NCI-H526 (cell line): ENCODE data around the gene YAF2.
A peak's percentile ranks its signal among the peaks of the same experiment; 100 is the strongest.
"Not testable (repeated sequence)": the region's sequence is repeated elsewhere in the genome, so short reads cannot be mapped to it uniquely, and the experiment has no call there.

Experiments used
- DNase-seq, 2 experiments: peaks; one replicate each; lab custom pipeline; 2025; lab: John Stamatoyannopoulos, UW

The YAF2 gene

DNA sequence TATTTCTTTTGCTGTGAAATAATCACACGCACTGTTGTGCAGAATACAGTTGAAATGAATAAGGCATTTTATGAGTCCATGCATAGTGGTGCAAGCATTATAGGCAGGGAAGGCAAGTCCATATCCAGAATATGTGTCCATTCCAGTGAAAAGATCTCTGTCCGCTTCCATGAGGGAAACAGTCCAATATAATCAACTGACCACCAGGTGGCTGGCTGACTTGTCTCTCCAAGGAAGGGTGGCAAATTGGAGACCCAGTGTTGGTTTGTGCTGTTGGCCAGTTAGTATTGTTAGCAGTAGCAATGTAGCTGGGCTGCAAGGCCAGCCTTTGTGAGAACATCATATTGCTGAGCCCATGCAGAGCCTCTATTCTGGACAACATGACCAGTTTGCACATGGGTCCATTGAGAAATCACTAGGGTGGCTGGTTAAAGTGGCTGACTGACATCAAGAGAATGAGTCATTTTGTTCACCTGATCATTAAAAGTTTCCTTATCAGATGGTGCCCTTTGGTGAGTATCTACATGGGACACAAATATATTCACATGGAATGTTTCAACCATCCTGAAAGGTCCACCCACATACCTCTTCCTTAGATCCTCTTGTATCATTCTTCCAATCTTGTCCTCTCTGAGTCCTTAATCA is 17.3 kb upstream of the YAF2 start:
- DNase-seq: no peak

DNA sequence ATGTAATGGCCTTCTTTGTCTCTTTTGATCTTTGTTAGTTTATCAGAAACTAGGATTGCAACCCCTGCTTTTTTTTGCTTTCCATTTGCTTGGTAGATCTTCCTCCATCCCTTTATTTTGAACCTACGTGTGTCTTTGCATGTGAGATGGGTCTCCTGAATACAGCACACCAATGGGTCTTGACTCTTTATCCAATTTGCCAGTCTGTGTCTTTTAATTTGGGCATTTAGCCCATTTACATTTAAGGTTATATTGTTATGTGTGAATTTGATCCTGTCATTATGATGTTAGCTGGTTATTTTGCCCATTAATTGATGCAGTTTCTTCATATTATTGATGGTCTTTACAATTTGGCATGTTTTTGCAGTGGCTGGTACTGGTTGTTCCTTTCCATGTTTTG is 14.6 kb upstream of the YAF2 start:
- not testable (repeated sequence) for DNase-seq

DNA sequence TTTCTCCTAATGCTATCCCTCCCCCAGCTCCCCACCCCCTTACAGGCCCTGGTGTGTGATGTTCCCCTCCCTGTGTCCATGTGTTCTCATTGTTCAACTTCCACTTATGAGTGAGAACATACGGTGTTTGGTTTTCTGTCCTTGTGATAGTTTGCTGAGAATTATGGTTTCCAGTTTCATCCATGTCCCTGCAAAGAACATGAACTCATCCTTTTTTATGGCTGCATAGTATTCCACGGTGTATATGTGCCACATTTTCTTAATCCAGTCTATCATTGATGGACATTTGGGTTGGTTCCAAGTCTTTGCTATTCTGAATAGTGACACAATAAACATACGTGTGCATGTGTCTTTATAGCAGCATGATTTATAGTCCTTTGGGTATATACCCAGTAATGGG is 11.0 kb upstream of the YAF2 start:
- not testable (repeated sequence) for DNase-seq

DNA sequence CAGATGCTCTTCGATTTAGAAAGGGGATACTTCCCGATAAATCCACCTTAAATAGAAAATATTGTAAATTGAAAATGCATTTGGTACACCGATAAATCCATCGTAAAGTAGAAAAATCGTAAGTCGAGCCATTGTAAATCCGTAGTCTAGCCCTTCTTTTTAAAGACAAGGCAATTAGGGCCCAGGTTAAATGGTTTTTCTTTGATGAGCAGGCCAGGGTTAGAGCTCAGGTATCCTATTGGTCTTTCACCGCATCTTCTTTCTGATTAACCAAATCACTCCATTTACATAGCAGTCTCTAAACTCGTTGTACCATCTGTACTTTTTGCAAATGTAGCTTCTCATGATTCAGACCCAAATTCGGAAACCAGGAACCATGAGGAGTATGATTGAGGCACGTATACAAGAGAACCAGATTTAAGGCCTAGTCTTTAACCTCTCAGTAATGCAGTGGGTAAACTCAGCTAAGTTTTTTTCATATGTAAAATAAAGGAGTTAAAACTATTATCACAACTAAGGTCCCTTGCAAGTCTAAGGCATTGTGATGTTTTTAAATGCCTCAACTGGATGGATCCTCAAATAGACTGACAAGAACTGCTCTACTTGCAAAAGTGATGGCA is 2.2 kb upstream of the YAF2 start:
- peak in 1 of 2 experiments; percentile 10 for DNase-seq

DNA sequence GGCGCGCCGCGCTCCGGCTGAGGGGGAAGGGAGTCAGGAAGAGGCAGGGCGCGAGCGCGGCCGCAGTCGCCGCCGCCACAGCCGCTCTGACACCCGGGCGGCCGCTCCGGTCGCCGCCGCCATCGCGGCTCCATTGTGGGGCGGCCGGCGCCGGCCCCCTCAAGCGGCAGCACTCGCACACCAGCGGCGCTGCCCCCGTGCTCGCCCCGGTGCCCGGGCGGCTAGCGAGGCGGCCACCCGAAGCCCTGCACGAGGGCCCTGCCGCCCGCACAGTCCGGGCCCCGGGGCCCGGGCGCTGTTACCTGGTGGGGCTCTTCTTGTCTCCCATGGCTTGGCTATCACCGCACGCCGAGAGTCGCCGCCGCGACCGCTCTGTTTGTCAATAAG is 202 bp downstream of the YAF2 start:
- no peak for DNase-seq

DNA sequence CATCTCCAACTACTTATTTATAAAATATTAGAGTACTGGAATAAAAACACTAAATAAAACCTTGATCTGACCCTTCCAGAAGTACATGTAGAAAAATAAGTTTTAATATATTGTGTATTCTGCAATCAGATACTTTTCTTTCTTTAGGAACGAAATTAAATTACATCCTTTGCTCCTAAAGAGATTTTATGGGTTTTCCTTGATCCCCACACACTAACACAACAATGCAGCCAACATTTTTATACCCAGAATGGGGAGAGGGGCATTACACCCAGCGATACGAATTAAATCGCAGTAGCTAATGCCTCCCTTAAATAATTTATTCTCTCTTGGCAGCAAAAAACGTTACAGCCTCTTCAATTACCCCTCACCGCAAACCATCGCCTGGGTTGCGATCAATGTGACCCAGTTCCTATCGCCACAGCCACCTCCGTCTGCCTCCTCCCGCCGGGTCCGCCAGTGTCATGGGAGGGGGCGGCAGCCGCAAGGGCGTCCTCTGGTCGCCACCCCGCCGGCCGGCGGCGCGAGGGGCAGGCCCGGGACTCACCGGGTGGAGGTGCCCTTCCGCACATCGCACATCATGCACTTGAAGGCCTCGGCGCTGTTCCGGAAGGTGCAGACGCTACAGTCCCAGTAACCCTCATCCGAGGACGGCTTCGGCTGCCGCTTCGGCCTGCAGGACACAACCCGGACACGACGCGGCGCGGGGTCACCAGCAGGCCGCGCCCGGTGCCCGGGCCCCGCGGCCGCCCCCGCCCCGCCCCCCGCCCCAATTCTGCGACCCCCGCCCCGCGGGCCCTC is 796 bp downstream of the YAF2 start:
- DNase-seq: peak; percentile 56 to 90

DNA sequence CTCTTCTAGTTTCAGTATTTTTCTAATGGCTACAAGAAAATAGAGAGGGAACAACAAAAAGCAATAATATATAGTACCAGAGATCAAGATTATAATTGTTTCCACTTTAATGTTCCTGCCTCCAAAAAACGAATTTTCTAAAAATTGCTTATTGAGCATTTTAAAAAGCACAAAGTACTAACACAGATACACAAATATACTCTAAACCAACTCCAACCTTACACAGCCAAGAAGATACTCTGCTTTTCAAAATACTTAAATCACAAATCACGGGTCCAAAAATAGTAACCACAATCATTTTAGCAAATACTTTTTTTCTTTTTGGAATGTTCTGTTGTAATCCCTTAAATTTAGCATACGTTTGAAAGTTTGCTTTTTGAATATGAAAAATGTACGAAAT is 2.0 kb downstream of the YAF2 start:
- DNase-seq: no peak

DNA sequence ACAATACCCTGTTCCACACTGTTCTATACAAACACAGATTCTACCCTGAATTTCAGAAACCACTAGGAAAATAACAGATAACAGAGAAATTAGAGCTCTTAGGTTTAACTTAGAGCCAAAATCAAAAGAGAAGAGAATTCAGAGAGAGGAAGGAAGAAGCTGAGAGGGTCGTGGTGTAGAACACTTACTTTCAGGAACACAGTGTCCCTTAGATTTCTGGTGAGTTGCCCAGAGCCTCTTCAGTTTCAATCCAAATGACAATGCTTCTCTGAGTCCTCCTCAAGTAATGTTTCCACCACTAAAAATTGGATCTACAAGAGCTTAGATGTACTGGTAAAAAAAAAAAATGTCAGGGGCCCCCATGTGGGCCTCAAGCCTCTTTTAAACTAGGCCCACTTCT is 2.6 kb downstream of the YAF2 start:
- DNase-seq: no peak

DNA sequence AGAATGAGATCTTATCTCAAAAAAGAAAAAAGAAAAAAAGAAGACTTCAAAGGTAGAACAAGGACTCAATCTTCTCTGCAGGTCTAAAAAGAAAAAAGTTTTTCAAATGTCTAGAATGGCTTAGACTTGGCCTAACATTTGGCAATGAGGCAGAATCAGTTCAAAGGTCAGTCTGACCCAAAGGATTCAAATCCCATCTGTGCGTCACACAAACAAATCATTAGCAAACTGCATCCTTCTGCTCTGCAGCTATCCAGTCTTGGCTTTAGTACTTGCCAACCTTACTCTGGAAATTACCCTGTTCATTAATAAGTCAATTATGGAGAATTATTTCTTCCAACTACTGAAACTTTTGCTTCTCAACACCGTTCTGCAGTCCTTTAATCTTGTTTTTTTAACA is 3.1 kb downstream of the YAF2 start:
- no peak for DNase-seq

DNA sequence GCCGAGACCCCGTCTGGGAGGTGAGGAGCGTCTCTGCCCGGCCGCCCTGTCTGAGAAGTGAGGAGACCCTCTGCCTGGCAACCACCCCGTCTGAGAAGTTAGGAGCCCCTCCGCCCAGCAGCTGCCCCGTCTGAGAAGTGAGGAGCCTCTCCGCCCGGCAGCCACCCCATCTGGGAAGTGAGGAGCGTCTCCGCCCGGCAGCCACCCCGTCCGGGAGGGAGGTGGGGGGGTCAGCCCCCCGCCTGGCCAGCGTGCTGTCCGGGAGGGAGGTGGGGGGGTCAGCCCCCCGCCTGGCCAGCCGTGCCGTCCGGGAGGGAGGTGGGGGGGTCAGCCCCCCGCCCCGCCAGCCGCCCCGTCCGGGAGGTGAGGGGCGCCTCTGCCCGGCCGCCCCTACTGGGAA is 10.5 kb downstream of the YAF2 start:
- DNase-seq: not testable (repeated sequence)

DNA sequence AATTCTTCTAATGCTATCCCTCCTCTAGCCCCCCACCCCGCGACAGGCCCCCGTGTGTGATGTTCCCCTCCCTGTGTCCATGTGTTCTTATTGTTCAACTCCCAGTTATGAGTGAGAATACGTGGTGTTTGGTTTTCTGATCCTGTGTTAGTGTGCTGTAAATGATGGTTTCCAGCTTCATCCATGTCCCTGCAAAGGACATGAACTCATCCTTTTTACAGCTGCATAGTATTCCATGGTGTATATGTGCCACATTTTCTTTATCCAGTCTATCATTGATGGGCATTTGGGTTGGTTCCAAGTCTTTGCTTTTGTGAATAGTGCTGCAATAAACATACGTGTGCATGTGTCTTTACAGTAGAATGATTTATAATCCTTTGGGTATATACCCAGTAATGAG is 13.5 kb downstream of the YAF2 start:
- DNase-seq: not testable (repeated sequence)

DNA sequence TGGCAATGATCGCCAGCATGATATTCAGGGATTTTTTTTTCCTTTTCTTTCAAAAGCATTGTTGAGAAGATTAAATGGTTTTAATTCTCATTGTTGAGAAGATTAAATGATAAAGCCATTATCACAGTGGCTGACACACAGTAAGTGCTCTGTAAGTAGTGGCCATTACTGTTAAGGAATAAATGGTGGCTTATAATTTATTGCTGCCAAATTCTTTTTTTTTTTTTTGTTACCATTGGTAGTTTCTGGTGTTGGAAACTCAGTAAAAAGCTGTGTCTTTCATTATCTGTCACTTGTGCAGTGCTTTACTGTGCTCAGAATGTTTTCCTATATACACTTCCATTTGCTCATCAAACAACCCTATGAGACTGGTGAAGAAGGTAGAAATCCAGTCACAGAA is 15.3 kb downstream of the YAF2 start:
- DNase-seq: no peak

DNA sequence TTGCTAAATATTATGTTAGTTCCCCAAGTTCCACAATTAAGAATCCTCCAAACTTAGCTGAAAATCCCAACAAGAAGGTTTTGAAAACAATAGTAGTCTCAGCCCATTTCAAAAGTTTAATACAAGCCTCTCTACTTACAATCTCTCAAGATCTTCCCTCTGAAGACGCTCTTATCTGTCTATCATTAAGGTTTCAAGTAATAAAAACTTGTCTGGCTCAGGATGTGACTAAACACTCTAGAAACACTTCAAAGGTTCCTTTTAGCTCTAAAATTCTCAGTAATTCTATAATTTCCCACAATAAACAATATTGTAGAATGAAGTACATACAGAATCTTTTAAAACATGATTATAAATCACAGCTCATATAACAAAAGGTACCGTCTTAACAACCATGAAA is 16.3 kb downstream of the YAF2 start:
- no peak for DNase-seq

DNA sequence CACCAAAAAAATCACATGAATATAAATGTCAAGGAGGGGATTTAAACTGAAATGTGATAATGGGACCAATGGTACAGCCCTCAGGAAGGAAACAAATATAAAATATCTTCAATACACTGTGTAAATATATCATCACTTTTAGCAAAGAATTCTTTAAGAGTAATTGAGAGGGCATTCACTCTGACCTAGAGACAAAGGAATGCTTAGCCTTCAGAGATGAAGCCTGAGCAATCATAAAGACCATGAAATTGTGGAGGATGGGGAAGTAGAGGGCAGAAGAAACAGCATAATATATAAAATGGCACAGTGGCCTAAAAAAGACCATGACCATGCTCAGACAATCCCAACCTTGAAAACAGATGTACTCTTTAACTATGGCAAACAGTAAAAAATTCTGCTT is 20.4 kb downstream of the YAF2 start:
- DNase-seq: no peak

DNA sequence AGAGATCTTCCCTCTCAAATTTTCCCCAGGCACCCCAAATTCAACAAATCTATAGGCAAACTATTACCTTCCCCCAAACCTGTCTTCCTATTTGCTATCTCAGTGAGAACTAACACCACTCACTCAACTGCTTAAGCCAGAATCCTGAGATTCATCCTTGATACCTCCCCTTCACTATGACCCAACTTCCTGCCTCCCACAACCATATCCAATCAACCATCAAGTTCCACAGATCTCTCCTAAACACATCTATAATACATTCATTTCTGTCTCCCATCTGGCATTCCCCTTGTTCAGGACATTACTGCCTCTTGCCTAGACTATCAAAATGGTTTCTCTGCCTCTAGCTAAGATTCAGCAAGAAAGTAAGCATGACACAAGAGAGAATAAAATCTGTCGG is 21.3 kb downstream of the YAF2 start:
- DNase-seq: no peak

DNA sequence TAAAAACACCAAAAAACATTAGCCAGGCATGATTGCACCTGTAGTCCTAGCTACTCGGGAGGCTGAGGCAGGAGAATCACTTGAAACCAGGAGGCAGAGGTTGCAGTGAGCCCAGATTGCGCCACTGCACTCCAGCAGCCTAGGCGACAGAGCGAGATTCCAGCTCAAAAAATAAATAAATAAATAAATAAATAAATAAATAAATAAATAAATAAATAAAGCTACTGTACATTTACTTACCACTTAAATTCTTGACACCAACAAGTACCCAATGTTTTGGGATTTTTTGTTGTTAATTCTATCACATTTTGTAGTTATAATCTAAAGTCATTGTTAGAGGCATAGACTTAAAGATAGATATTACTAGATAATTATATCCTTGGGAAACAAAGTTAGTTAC is 22.3 kb downstream of the YAF2 start:
- DNase-seq: not testable (repeated sequence)

DNA sequence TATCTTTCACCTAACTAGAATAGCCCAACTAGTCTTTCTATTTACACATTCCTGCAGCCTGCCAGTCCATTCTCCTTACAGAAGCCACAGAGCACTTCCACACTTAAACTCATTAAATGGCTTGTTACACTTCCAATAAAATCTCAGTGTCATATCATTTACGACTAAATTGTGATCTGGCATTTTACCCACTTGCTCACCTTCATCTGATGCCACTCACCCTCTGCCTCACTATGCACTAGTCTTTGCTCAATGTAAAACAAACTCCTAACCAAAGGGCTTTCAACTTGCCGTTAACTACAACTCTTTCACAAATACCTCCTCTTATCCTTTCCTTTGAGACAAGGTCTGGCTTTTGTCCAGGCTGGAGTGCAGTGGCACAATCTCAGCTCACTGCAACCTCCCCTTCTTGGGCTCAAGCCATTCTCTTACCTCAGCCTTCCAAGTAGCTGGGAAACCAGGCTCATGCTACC is 24.1 kb downstream of the YAF2 start:
- no peak for DNase-seq

DNA sequence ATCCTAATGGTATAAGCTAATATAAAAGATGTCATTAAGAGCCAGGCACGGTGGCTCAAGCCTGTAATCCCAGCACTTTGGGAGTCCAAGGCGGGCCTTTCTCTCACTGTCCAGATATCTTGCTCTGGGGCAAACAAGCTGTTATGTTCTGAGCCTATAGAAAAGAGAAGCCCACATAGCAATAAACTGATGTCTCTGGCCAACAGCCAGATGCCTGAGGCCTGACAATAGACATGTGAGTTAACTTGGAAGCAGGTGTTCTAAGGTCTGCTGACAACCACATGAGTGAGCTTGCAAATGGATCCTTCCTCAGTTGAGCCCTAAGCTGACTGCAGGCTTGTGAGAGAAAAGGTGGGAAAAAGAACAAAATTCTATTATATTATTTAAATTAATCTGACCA is 25.0 kb downstream of the YAF2 start:
- peak; percentile 74 to 79 for DNase-seq

DNA sequence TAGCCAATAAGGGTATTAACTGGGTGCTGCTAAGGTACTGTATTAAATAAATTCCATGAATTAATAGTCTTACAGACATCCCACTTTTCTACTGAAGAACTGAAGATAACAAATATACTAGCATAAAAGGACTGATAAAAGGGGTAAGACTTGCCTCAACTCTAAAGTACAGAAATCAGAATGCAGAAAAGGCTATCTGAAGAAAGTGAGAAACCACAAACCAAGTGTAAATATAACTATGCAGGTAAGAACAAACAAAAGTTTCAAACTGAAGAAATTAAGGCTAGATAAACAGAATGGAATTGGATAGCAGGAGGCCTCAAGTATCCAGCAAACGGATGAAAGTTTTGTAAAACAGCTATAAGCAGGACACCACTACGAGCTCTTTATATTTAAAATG is 29.5 kb downstream of the YAF2 start:
- no peak for DNase-seq

DNA sequence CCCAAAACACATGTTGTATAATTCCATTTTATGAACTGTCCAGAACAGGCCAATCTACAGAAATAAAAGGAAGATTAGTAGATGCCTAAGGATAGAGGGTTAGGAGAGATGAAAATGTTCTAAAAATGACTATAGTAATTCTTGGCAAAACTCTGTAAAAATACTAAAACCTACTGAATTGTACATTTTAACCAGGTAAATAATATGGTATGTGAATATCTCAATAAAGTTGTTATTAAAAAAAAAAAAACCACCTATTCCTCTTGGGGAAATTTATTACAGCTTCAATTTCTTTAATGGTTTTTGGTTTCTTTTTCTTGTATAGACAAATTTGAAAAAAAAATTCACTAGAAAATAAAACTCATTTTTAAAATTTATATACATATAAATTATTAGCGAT is 33.2 kb downstream of the YAF2 start:
- no peak for DNase-seq

DNA sequence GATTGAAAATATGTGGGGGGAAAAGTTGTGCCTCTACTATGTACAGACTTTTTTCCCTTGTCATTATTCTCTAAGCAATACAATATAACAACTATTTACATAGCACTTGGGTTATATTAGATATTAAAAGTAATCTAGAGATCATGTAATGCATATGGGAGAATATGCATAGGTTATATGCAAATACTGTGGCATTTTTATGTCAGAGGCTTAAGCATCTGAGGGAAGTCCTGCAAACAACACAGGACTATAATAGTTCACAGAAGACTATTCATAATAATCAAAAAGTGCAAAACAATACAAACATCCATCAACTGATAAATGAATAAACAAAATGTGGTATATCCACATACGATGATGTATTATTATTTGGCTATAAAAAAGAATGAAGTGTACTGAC is 33.7 kb downstream of the YAF2 start:
- peak; percentile 80 to 84 for DNase-seq

DNA sequence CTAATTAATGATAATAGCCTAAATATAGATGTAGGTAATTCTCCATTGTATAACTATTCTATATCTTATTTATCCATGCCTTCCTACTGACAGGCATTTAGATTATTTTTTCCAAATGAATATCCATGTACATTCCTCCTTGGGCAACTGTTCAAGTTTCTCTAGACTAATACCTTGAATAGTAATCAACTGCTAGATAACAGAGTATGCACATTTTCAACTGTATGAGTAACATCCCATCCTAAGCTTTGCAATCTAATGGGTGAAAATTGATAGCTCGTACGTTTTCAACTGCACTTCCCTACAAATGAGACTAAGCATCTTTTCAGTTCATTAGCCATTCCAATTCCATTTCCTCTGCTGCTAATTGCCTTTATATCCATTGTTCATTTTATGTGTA is 37.0 kb downstream of the YAF2 start:
- DNase-seq: no peak

DNA sequence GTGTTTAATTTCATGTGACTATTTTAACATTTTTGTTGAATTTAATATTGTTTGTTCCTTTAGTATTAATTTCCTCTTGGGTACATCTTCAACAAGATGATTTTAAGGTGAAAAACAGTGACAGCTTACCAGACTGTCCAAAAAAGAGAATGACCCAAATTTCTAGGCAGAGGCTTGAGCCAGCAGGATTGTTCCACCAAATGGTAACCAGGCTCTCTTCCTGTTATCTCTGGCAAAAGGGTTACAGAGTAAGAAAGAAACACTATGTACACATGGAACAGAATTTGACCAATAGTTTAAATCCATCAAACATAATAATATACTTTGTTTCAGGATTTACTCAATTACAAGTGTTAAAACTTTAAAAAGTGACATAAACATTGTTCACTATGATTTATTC is 39.0 kb downstream of the YAF2 start:
- no peak for DNase-seq
